Fibroblast of the conjunctiva (primary cell): Measurements from ENCODE around the gene C10orf143.
A peak's percentile ranks its signal among the peaks of the same experiment; 100 is the strongest.
"Not testable (repeated sequence)": the region's sequence is repeated elsewhere in the genome, so short reads cannot be mapped to it uniquely, and the experiment has no call there.

Experiments
- DNase-seq: peaks from one replicate; pipeline ENCODE4 v3.0.0-alpha.2; 2010; ENCODE audit warnings: low read depth

Gene C10orf143

DNA sequence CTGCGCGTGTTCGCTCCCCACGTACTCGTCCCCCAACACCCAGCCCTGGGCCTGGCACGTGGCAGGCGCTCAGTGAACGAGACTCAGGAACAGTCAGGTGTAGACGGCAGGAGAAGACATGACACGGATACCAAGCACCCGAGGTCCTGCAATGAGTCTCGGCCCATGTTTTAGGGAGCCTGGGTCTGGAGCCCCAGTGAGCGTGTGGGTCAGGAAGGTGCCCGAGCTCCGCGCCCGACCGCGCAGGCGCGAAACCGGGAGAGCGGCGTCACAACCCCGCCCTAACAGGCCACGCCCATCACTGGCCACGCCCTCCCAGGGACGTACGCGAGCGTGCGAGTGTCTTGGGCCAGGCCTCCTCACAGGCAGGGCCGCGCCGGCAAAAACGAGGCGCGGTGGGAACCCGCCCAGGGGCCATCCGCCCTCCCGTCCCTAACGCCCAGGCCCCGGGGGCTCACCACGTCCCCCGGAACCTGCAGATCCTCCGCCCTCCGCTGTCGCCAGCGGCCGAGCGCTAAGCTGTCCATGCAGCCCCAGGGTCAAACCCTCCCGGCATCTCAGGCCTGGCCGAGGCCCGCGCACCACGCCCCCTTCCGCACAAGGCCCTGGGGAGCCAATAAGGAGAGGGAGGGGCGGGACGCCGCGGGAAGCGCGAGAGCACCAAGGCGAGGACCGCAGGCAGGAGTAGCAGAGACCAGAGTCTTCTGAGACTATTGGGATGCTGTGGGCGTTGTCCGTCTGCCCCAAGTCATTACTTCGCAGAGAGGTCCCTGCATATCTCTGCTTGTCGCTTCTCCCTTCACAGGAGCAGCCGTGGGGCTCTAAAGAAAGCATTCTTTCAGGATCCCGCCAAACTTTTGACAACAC, at the start of gene C10orf143:
Gene C10orf143 (minus strand): TSS at position 585 of the 867 bp plus-strand sequence. CDS start 58 bp downstream, at position 527.
- DNase-seq, result peak; percentile 93

DNA sequence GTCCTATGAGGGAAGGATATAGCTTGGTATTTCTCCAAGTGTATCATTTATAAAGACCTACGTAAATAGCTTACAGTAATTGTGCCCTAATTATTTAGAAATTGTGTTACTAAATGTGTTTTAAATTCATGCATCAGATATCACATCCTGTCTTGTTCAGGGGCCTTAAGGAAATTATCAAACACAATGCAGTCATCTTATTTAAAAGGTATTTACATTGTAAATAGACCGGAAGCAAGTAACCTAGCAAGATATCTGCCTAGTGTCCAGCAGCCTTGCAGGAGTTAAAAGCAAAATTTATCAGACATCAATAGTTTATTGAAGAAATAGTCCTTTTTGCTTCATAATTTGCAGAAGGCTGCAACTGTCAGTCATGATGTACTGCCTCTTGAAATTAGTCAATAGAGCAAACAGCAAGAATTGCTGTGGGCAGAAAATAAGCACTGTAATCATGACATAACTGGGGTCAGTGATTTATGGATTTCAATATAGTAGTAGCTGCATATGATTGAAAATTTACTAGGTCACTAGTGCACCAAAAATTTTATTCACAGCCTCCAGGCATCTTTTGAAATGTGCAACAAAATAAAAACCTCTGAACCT, 48.7 kb upstream of the C10orf143 start:
- no peak for DNase-seq

DNA sequence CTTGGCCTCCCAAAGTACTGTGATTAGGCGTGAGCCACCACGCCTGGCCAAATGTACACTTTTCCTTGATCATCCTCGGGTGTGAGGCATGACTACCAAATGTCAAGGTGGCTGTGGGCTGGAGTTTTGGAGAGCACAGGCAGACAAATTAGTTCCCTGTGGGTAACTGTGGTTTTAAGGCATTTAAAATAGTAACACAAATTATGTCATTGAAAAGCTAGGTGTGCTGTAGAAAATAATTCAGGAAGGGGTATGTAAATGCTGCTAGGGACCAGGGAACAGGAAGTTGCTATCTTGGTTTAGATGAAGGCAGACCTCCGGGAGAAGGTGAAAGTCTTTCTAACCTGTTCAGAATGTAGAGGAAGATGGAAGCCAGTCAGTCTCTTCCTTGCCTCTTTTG, 35.4 kb upstream of the C10orf143 start:
- DNase-seq, result no peak

DNA sequence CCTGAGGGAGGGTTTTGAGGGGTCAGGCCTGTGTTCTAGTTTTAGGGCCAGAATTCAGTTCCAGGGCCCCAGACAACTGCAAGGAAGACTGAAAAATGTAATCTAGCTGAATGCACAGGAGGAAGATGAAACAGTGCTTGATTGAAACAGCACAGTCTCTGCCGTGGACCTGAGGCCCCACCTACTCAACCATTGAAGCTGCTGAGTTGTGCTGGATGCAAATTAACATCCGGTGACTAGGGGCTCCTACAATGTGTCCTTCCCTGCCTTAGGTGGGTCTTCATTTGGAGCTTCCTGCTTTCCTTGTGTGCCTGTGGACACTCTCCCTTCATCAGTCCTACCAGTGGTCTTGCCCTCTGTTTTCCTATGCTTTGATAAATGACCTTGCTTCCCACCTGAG, 31.2 kb upstream of the C10orf143 start:
- DNase-seq, result no peak

DNA sequence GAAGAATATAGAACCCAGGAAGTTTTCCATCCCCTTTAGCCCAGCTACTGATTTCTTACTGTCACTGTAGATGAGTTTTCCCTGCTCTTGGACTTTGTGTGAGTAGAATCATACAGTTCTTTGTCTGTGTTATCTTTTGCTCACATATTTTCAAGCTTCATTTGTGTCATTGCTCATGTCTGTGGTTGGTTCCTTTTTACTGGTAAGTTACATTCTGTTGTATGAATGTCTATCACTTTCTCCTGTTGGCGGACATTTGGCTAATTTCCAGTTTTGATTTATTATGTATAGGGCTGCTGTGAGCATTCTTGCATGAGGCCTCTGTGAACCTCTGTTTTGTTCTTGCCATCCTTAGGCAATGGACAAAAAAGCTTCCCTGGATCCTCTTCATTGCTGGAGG, 30.8 kb upstream of the C10orf143 start:
- no peak for DNase-seq

DNA sequence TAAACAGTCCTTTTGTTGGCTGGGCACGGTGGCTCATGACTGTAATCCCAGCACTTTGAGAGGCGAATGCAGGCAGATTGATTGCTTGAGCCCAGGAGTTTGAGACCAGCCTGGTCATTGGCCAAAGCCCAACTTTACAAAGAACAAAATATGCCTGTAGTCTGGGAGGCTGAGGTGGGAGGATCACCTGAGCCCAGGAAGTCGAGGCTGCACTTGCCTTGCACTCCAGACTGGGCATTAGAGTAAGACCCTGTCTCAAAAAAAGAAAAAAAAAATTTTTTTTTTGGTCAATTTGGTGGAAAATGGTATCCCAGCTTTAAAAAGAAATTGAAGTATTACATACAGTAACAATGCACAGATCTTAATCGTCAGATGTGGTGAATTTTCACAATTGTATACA, 30.4 kb upstream of the C10orf143 start:
- DNase-seq, result no peak

DNA sequence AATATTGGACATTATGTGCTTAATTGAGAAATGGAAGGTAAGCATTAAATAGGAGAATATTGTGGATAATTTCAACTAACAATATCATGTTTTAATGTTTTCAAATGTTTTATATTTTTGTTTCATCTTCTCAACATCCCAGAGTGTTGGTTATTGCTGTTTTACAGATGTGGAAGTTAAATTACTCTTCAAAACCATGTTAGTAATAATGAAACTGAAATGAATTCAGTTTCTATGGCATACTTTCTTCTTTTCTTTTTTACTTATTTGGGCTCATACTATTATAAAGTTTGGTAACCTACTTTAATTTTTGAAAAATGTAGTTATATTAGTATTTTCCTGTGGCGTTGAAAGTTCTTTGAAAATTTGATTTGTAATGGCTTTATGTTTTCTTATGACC, 29.8 kb upstream of the C10orf143 start:
- DNase-seq, result no peak

DNA sequence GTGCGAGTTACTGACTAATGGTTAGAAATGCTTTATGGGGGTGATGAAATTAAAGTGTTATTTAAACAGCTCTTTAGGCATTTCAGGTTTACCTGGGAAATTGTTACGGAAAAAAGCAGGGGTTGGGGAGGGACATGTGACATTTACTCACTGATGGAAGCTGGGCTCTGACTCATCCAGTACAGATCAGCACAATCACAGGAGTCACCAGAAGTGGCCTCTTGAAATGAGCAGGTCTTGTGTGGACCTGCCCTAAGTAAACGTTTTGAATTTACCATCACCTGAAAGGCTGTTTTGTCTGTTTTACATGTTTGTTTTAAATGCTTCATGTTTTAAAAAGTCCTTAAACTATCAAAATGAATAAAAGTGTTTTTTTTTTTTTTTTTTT, 27.8 kb upstream of the C10orf143 start:
- no peak for DNase-seq

DNA sequence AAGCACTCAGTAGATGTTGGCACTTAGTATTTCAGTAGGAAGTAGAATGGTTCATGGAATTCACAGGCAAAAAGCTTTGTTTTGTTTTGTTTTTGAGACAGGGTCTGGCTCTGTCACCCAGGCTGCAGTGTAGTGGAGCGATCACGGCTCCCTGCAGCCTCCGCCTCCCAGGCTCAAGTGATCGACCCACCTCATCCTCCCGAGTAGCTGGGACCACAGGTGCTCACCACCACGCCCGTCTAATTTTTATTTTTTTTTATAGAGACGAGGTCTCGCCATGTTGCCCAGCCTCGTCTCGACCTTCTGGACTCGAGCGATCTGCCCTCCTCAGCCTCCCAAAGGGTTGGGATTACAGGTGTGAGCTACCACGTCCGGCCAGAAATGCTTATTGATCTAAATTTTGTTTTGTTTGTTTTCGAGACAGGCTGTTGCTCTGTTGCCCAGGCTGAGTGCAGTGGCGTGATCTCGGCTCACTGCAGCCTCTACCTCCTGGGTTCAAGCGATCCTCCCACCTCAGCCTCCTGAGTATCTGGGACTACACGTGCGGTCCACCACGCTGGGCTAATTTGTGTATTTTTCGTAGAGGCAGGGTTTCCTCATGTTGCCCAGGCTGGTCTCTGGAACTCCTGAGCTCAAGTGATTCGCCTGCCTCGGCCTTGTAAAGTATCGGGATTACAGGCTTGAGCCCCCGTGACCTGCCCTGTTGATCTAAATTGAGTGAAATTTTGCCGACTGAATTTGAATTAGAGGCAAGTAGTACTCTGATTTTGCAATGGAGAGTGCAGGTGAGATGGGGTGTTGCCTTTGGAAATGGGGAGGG, 27.2 kb upstream of the C10orf143 start:
- DNase-seq, result no peak

DNA sequence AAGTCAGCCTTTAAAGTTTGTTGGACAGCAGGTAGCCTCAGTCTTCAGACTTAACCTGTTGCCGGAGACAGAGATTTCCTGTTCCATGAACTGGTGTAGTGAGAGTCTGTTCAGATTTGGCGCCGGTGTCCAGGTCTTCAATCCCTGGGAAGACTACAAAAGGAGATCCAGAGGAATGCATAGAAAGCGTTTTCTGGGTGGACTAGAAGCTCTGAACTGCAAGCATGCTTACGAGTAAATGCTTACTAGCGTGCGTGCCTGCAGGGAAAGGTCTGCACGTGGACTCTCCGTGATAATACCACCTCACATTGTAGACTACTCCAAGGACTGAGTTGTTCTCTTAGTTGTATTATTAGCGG, 26.4 kb upstream of the C10orf143 start:
- DNase-seq, result no peak

DNA sequence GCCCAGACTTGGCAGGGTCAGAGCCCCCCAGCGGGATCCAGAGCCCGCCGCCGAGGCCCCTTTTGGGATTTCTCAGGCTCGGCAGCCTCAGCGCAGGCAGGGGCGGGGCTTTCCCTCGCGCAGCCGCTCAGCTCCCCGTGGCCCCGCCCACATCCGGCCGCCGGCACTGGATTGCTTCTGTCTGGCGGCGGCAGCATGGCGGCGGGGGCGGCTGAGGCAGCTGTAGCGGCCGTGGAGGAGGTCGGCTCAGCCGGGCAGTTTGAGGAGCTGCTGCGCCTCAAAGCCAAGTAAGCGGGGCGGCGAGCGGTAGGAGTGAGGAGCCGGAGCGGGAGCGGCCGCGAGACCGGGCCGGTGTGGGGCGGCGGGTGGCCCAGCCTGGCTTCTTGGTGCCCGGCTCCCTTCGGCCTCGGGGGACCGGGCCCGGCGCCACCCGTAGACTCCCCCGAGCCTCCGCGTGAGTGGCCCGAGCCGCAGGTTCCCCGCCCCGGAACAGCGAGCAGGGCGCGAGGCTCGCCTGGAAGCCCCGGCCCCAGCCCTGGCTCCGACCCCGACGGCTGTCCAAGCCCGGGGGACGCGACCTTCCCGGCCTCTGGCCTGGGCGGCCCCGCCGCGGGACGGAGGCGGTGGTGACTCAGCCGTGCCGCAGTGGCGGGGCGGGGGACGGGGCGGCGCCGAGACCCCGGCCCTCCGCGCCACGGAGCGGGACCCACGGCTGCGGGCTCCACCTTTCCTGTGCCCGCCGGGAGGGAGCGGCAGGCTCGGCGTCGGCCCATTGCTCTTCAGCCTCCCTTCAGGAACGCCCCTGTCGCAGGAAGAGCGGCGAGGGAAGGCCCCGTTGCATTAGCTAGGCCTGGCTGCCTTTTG, 25.8 kb upstream of the C10orf143 start, which contains the start of gene GLRX3:
Gene GLRX3 (plus strand): TSS at position 166 of the 864 bp plus-strand sequence. CDS start 30 bp downstream, at position 196.
- peak; percentile 52 for DNase-seq

DNA sequence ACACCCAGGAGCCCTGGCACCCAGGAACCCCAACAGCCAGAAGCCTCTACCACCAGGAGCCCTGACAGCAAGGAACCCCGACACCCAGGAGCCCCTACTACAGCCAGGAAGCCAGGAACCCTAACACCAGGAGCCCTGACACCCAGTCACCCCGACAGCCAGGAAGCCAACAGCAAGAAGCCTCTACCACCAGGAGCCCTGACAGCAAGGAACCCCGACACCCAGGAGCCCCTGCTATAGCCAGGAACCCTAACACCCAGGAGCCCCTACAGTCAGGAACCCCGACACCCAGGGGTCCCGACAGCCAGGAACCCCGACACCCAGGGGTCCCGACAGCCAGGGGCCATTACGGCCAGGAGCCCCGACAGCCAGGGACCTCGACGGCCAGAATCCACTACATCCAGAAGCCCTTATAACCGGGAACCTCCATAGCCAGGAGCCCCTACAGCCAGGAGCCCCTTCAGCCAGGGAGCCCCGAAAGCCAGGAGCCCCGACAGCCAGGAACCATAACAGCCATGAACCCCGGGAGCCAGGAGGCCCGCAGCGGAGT, 25.1 kb upstream of the C10orf143 start:
- no peak for DNase-seq

DNA sequence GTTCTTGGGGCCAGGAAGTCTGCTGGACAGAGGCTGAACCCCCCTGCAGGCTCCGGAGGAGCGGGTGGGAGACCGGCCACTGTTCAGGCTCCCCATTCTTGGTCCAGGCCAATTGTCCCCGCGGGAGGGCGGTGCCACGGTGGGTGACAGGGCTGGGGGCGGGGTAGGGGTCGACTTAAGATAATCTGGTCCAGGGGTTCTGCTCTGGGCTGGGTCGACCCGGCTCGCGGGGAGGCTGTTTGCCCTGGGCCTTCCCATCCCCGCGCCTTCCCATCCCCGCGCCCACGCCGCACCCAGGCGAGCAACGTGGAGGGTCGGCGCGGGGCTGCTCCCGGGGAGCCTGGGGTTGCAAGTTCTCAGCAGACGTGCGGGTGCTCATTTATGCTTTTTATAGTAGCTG, 18.3 kb upstream of the C10orf143 start:
- DNase-seq, result no peak

DNA sequence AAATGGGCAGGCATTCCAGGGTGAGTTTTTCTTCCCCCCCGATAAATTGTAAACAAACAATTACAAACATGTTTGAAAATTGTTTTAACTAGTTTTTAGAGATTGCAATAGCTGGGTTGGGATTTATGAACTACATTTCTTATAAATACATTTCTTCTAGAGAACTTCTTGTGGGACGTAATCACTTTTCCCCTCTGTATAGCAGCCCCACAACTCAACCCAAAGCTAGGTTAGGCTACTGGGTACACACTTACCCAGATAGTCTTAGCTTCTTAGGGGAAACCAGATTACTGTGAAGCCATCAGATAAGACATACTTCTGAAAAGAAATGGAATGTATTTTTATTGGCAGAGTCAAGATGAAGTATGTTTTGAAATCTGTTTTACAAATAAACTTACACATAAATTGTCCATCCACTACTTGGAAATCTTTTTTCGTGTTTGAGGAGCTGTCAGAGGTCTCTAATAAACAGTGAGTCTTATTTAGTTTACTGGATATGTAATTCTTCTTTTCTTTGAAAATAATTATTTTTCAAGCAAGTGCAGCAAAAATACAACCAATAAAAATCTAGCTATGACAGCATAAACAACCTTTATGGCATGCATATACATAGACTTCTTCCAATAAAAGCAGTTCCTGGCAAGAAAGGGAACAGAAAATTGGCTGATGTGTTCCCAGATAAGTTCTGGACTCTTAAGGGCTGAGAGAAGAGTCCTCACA, 17.6 kb upstream of the C10orf143 start:
- DNase-seq, result no peak

DNA sequence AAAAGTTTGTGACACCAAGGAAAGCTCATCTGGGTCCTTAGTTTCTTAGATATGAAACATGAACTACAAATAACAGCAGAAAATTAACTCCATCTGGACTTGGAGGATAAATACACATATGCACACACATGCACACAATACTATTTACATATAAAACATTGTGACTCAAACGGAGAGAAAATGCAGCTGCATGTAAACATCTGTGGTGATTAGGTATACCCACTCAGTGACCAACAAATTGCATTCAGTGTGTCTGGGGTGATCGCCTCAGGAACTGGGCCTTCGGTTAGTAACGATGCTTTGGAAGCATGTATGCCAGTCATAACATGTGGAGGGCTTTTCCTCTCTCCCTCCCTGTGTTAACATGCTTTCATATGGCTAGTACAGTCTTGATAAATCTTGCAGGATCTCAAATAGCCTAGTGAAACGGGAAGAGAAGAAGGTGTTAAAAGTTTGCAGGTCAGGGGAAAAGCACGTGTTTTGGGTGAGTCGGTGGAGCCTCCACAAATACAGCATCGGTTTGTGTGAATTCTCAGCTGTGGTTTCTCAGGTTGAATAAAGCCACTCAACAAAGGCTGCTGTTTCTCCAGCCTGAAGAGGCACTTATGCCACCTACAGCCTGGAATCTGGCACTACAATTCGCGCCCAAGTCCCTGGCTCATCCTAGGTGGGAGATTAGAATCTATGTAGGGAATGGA, 16.9 kb upstream of the C10orf143 start:
- DNase-seq, result peak; percentile 46

DNA sequence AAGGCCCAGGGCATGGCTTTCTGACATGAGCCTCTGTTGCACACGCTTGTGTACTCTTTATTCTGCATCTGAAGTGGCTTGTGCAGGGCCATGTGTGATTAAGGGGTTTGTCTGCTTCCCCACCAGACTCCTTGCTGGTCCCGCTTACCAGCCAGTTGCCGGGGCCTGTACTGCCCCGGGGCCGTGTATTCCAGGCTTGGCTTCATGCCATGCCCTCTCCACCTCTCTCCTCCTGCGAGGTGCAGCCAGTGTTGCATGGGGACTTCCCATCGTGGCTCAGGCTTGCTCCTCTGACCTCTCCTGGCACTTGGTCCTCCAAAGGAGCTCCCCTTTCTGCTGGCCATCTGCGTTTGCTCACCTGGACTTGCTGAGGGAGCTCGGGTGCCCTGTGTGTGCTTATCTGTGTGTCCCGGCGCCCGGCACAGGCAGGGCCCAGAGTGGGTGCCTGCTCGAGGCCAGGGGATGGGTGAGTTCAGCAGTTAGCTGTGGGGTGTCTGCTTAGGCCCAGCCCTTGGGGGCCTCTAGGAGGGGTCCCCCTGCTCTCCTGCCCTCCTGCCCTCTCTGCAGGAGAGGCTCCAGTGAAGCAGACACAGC, 11.0 kb upstream of the C10orf143 start:
- DNase-seq, result no peak

DNA sequence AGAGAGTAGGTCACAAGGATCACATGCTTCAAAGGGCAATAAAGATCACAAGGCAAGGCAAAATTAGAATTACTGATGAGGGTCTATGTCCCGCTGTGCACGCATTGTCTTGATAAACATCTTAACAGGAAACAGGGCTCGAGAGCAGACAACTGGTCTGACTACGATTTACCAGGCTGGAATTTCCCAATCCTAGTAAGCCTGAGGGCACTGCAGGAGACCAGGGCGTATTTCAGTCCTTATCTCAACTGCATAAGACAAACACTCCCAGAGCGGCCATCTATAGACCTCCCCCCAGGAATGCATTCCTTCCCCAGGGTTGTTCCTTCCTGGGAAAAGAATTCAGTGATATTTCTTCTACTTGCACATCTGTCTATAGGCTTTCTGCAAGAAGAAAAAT, 6.9 kb upstream of the C10orf143 start:
- DNase-seq, result not testable (repeated sequence)

DNA sequence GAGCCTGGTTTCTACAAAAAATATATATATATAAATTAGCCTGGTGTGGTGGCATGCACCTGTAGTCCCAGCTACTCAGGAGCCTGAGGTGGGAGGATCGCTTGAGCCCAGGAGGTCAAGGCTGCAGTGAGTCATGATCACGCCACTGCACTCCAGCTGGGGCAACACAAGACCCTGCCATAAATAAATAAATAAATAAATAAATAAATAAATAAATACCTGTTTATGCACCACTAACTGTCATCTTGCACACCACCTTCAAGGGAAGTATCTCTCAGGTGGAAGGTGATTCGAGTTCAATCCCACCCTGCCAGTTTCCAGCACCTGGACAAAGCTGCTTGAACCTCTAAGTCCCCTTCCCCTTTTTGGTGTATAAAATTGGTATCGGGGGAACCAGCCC, 6.3 kb upstream of the C10orf143 start:
- DNase-seq, result not testable (repeated sequence)

DNA sequence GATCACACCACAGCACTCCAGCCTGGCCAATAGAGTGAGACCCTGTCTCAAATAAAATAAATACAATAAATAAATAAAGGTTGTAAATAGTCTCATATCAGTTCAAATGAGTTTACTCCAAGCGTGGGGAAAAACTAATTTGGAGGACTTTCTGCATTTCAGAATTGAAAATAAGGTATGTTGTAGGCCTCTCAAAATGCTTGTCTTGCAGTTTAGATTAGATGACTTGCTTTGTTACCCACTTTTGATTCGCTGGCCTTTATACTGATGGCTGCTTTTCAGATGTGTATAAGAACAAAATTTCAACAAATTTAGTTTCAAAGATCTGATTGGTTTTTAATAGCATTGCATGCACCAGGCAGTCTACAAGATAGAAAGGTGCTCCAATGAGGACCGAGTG, 2.2 kb upstream of the C10orf143 start:
- no peak for DNase-seq

DNA sequence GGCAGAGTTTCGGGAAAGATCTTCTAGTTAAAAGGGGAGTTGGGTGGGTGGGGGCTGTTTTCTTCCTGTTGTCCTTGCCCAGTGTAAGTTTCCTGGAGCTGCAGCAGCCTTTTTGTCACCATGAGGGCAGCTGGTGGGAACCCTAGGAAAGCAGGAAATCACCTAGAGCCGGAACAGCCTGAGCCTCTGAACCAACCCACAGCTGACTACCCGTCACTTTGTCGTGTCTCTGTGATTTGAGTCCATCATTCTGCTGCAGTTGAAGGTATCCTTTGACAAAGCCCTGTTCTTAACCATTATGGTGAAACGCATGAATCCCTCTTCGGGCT, 1.2 kb upstream of the C10orf143 start:
- no peak for DNase-seq
